Measurements from ENCODE around the gene RNF145.

The RNF145 gene

GRCh38 chr5:159170021-159170420 is 39.3 kb downstream of the RNF145 start:
- no peak overlapping the region for H3K4me3 ChIP-seq (ENCODE audit: low read length)
- no peak for DNase-seq
- no peaks in the 10 kb centered on the region for H3K9me3 ChIP-seq (replicated peaks; ENCODE audit: insufficient read depth, low read length)
- no peaks in the 10 kb centered on the region; the same call in 1 of the 2 replicates for H3K36me3 ChIP-seq (replicated peaks; ENCODE audit: insufficient read depth, low read length)
- no peaks in the 10 kb centered on the region for H3K27me3 ChIP-seq (replicated peaks; ENCODE audit: insufficient read depth, low read length)
- H2AFZ ChIP-seq (ENCODE audit: low read length) = no peak overlapping the region
- no peak overlapping the region for H3K27ac ChIP-seq (ENCODE audit: low read length)
- no peaks in the 10 kb centered on the region for H3K9me2 ChIP-seq (replicated peaks; ENCODE audit: insufficient read depth, low read length)
- H3K4me2 ChIP-seq (ENCODE audit: low read depth, low read length) = no peak overlapping the region
- no peak for TF ChIP-seq EZH2 (optimal IDR thresholded peaks at IDR 0.05; ENCODE audit: low read depth, low read length)
- no peak for TF ChIP-seq CTCF (IDR thresholded peaks at IDR 0.05; ENCODE audit: low read length)
- TF ChIP-seq EZH2phosphoT487 (IDR thresholded peaks at IDR 0.05; ENCODE audit: low read length) = no peak
- H3K4me1 ChIP-seq (ENCODE audit: low read length) = no peaks in the 10 kb centered on the region
- no peak overlapping the region for H3K9ac ChIP-seq (ENCODE audit: low read length)
- no peaks in the 10 kb centered on the region for H3K79me2 ChIP-seq (ENCODE audit: low read length)
- 0 out of 2 replicates have a peak, but pooled peaks cover 4% of the 10 kb centered on the region for H4K20me1 ChIP-seq (ENCODE audit: insufficient read depth, low read length)
- no peaks in the 10 kb centered on the region for H3F3A ChIP-seq (ENCODE audit: insufficient read depth, low read length)

GRCh38 chr5:159166416-159166815 is 42.9 kb downstream of the RNF145 start:
- Histone ChIP-seq H3K4me1 (ENCODE audit: low read length) (no peaks in the 10 kb centered on the region), H3K4me3 (ENCODE audit: low read length) (no peak overlapping the region), H3K27ac (ENCODE audit: low read length) (no peak overlapping the region), H3K9ac (ENCODE audit: low read length) (no peak overlapping the region), H3K9me2 (replicated peaks; ENCODE audit: insufficient read depth, low read length) (no peaks in the 10 kb centered on the region), H3K27me3 (replicated peaks; ENCODE audit: insufficient read depth, low read length) (no peaks in the 10 kb centered on the region), H3K9me3 (replicated peaks; ENCODE audit: insufficient read depth, low read length) (no peaks in the 10 kb centered on the region), H3K79me2 (ENCODE audit: low read length) (no peaks in the 10 kb centered on the region; the same call in 1 of the 2 replicates), H2AFZ (ENCODE audit: low read length) (no peak overlapping the region), H3K36me3 (replicated peaks; ENCODE audit: insufficient read depth, low read length) (peaks cover 5% of the 10 kb centered on the region; the same call in 1 of the 2 replicates), H4K20me1 (ENCODE audit: insufficient read depth, low read length) (0 out of 2 replicates have a peak, but pooled peaks cover 4% of the 10 kb centered on the region), H3F3A (ENCODE audit: insufficient read depth, low read length) (no peaks in the 10 kb centered on the region), H3K4me2 (ENCODE audit: low read depth, low read length) (no peak overlapping the region)
- DNase-seq = no peak
- TF ChIP-seq CTCF (IDR thresholded peaks at IDR 0.05; ENCODE audit: low read length) (no peak), EZH2 (optimal IDR thresholded peaks at IDR 0.05; ENCODE audit: low read depth, low read length) (no peak), EZH2phosphoT487 (IDR thresholded peaks at IDR 0.05; ENCODE audit: low read length) (no peak)

- H3F3A ChIP-seq (ENCODE audit: insufficient read depth, low read length) = 0 out of 2 replicates have a peak, but pooled peaks cover 3% of the 10 kb centered on the region
- no peak overlapping the region for H2AFZ ChIP-seq (ENCODE audit: low read length)
- H3K9ac ChIP-seq (ENCODE audit: low read length) = no peak overlapping the region
- H3K4me1 ChIP-seq (ENCODE audit: low read length) = no peaks in the 10 kb centered on the region
- H3K4me2 ChIP-seq (ENCODE audit: low read depth, low read length) = no peak overlapping the region
- H3K9me3 ChIP-seq (replicated peaks; ENCODE audit: insufficient read depth, low read length) = no peaks in the 10 kb centered on the region
- no peaks in the 10 kb centered on the region; the same call in 1 of the 2 replicates for H3K79me2 ChIP-seq (ENCODE audit: low read length)
- TF ChIP-seq EZH2 (optimal IDR thresholded peaks at IDR 0.05; ENCODE audit: low read depth, low read length) (no peak), CTCF (IDR thresholded peaks at IDR 0.05; ENCODE audit: low read length) (no peak), EZH2phosphoT487 (IDR thresholded peaks at IDR 0.05; ENCODE audit: low read length) (no peak)
- no peaks in the 10 kb centered on the region for H4K20me1 ChIP-seq (ENCODE audit: insufficient read depth, low read length)
- peaks cover 9% of the 10 kb centered on the region for H3K36me3 ChIP-seq (replicated peaks; ENCODE audit: insufficient read depth, low read length)
- H3K9me2 ChIP-seq (replicated peaks; ENCODE audit: insufficient read depth, low read length) = no peaks in the 10 kb centered on the region
- H3K27ac ChIP-seq (ENCODE audit: low read length) = no peak overlapping the region
- no peak overlapping the region for H3K4me3 ChIP-seq (ENCODE audit: low read length)
- no peaks in the 10 kb centered on the region for H3K27me3 ChIP-seq (replicated peaks; ENCODE audit: insufficient read depth, low read length)
- DNase-seq = no peak
Observed at GRCh38 chr5:159163701-159164046, 45.7 kb downstream of the RNF145 start.

Measured in MM.1S (cell line).